Activated CD8-positive, alpha-beta memory T cell treated with anti-CD3 and anti-CD28 coated beads, Interleukin-2, amount 10 ng/mL, durations not matched to agents 7 days and 5 days (primary cell): ENCODE data around the gene ZBTB46. TPM values are rescaled to one million over a fixed set of nuclear protein-coding genes. Genes with fewer than 3 reads are reported as not detected.

Source experiments
- ATAC-seq: fragments of 150-1000 bp; cut with Tn5 transposase; one replicate; pipeline ENCODE4 v1.10.0; 2021; ENCODE audit warnings: moderate library complexity
- CTCF ChIA-PET: fragments of 350-600 bp; sonication (Branson Sonifier 250); formaldehyde crosslinking; loops from one replicate; lab custom pipeline; 2021; ENCODE audit warnings: antibody characterized with exemption; lab: Charles Lee
- DNase-seq: peaks from one replicate; pipeline ENCODE4 v3.0.0-alpha.2; 2020
- H3K27ac Mint-ChIP-seq: one replicate; pipeline ENCODE4 v1.8.0; 2021; ENCODE audit warnings: mild to moderate bottlenecking, mixed read lengths
- H3K27me3 Mint-ChIP-seq: one replicate; pipeline ENCODE4 v1.8.0; 2021; ENCODE audit warnings: mixed read lengths
- H3K36me3 Mint-ChIP-seq: one replicate; pipeline ENCODE4 v1.8.0; 2021; ENCODE audit warnings: mild to moderate bottlenecking, mixed read lengths
- H3K4me1 Mint-ChIP-seq: one replicate; pipeline ENCODE4 v1.8.0; 2021; ENCODE audit warnings: mixed read lengths
- H3K4me3 Mint-ChIP-seq: one replicate; pipeline ENCODE4 v1.8.0; 2021; ENCODE audit warnings: mild to moderate bottlenecking, moderate library complexity, mixed read lengths
- H3K9me3 Mint-ChIP-seq: one replicate; pipeline ENCODE4 v1.8.0; 2022; ENCODE audit warnings: low read depth, mixed read lengths
- total RNA-seq, 2 experiments: library from RNA; stranded (reverse); gene quantifications; one replicate each; pipeline ENCODE4 v1.2.3, GENCODE V29; 2021

Gene ZBTB46
- total RNA-seq, 2 experiments from 2014 or later, result 0.15 to 0.84 TPM

DNA sequence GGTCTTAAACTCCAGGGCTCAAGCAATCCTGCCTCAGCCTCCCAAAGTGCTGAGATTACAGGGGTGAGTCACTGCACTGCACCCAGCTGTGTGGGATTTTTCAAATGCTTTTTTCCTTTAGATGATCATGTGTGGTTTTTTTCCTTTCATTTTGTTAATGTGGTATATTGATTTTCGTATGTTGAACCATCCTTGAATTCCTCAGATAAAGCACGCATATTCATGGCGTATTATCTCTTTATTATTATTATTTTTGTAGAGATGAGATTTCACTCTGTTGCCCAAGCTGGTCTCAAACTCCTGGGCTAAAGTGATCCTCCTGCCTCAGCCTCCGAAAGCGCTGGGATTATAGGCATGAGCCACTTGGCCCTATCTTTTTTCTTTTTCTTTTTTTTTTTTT lies 116.2 kb downstream of the ZBTB46 start:
- Mint-ChIP-seq H3K27me3 (no peaks in the 10 kb centered on the region), H3K27ac (no peak overlapping the region), H3K4me1 (peaks cover 42% of the 10 kb centered on the region), H3K36me3 (peaks cover 80% of the 10 kb centered on the region), H3K9me3 (peaks cover 14% of the 10 kb centered on the region), H3K4me3 (no peak overlapping the region)
- no peak for ATAC-seq
- CTCF ChIA-PET, result no interaction called here
- no peak for DNase-seq

GRCh38 chr20:63712191-63712590 lies 118.9 kb downstream of the ZBTB46 start:
- ATAC-seq, result no peak
- CTCF ChIA-PET, result interaction anchor here (1.8 kb wide), 1 partner anchor 10 kb away, joined by 4 read pairs; no protein-coding TSS in a partner anchor
- H3K9me3 Mint-ChIP-seq, result peaks cover 5% of the 10 kb centered on the region
- H3K27me3 Mint-ChIP-seq, result no peaks in the 10 kb centered on the region
- no peak overlapping the region for H3K4me3 Mint-ChIP-seq
- peaks cover 67% of the 10 kb centered on the region for H3K36me3 Mint-ChIP-seq
- H3K27ac Mint-ChIP-seq, result no peak overlapping the region
- no peak for DNase-seq
- H3K4me1 Mint-ChIP-seq, result peaks cover 46% of the 10 kb centered on the region

GRCh38 chr20:63711085-63711645 lies 119.9 kb downstream of the ZBTB46 start:
- no peak overlapping the region for H3K27ac Mint-ChIP-seq
- H3K4me3 Mint-ChIP-seq, result no peak overlapping the region
- H3K4me1 Mint-ChIP-seq, result peaks cover 50% of the 10 kb centered on the region
- H3K27me3 Mint-ChIP-seq, result no peaks in the 10 kb centered on the region
- ATAC-seq (no peak), DNase-seq (no peak)
- CTCF ChIA-PET, result interaction anchor here (1.8 kb wide), 1 partner anchor 11 kb away, joined by 4 read pairs; no protein-coding TSS in a partner anchor
- peaks cover 5% of the 10 kb centered on the region for H3K9me3 Mint-ChIP-seq
- peaks cover 64% of the 10 kb centered on the region for H3K36me3 Mint-ChIP-seq

- H3K9me3 Mint-ChIP-seq, result peaks cover under 1% of the 10 kb centered on the region
- CTCF ChIA-PET, result interaction anchor here (0.8 to 3.9 kb wide), 4 partner anchors 28 to 348 kb away, joined by 3 to 31 read pairs (median 16); partner anchors contain the start of genes LIME1, SLC2A4RG and TPD52L2
- no peak overlapping the region for H3K27ac Mint-ChIP-seq
- ATAC-seq (no peak), DNase-seq (peak; percentile 40)
- H3K36me3 Mint-ChIP-seq, result peaks cover 58% of the 10 kb centered on the region
- no peaks in the 10 kb centered on the region for H3K27me3 Mint-ChIP-seq
- H3K4me1 Mint-ChIP-seq, result peaks cover 54% of the 10 kb centered on the region
- H3K4me3 Mint-ChIP-seq, result peak overlapping the region; percentile 83
These were observed 121.9 kb downstream of the ZBTB46 start for GRCh38 chr20:63709149-63709527.

- DNase-seq (peak; percentile 43), ATAC-seq (peak; percentile 14)
- Mint-ChIP-seq H3K27ac (peak overlapping the region; percentile 77), H3K27me3 (no peaks in the 10 kb centered on the region), H3K9me3 (no peaks in the 10 kb centered on the region), H3K4me3 (peak overlapping the region; percentile 83), H3K36me3 (peaks cover 54% of the 10 kb centered on the region), H3K4me1 (peaks cover 54% of the 10 kb centered on the region)
- CTCF ChIA-PET, result interaction anchor here (0.8 to 3.9 kb wide), 17 partner anchors 11 to 349 kb away, joined by 3 to 31 read pairs (median 7); partner anchors contain the start of genes GMEB2, LIME1, PRPF6 and SAMD10
These were observed 122.5 kb downstream of the ZBTB46 start for GRCh38 chr20:63708301-63709148.

DNA sequence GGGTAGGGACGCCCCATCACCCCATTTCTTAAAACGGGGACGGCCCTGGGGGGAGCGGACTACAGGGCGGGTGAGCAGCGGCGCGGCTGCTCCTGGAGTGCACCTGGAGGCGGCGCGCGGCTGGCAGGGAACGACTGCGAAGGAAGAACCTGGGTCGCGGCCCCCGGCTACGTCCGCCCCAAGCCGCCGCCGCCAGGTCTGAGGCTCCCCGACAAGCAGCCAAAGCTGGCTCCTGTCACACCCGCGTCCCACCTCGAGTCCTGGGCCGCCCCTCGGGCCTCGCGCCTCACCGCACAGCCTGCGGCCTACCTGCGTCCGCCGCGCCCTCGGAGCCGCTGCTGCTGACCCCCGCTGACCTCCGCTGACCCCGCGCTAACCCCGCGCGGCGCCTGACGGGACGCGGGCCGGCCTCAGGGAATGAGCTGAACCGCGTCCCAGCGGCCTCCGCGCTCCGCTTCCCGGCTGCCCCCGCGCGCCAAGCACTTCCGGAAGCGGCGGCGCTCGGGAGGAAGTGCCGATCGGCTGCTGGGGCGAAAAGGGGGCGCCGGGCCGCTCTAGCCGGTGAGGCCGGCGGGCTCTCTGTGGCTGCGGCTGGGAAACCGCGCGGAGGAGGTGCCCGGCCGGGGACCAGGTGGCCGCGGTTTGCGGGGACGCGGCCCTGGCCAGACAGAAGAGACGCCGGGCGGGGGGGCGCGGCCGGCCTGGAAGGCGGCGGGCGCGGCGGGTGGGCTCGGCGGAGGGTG lies 123.3 kb downstream of the ZBTB46 start, which contains the start of the genes ARFRP1 and ZGPAT:
Gene ARFRP1, minus strand, starts transcription at position 419 of the 743 bp plus-strand sequence. CDS start 885 bp downstream, outside the sequence.
Gene ZGPAT, plus strand, starts transcription at position 482 of the 743 bp plus-strand sequence. CDS start 542 bp downstream, outside the sequence.
- DNase-seq (peak; percentile 91), ATAC-seq (peak; percentile 82)
- Mint-ChIP-seq H3K27ac (peak within 1 kb of the TSS; percentile 77), H3K4me1 (peaks cover 56% of the 10 kb centered on the region), H3K9me3 (no peaks in the 10 kb centered on the region), H3K27me3 (no peaks in the 10 kb centered on the region), H3K4me3 (peak within 1 kb of the TSS; percentile 83), H3K36me3 (peaks cover 51% of the 10 kb centered on the region)
- CTCF ChIA-PET, result interaction anchor here (0.7 to 3.9 kb wide), 19 partner anchors 10 to 272 kb away, joined by 3 to 31 read pairs (median 6); partner anchors contain the start of genes GMEB2, LIME1, PRPF6 and PTK6

- Mint-ChIP-seq H3K4me3 (peak overlapping the region; percentile 83), H3K4me1 (peaks cover 53% of the 10 kb centered on the region), H3K36me3 (peaks cover 44% of the 10 kb centered on the region), H3K27ac (peak overlapping the region; percentile 71), H3K27me3 (no peaks in the 10 kb centered on the region), H3K9me3 (no peaks in the 10 kb centered on the region)
- peak; percentile 61 for ATAC-seq
- CTCF ChIA-PET, result interaction anchor here (0.7 to 3.9 kb wide), 17 partner anchors 9 to 273 kb away, joined by 3 to 31 read pairs (median 7); partner anchors contain the start of genes LIME1, PRPF6, PTK6 and SAMD10
- peak; percentile 80 for DNase-seq
These were observed 124.1 kb downstream of the ZBTB46 start for GRCh38 chr20:63706852-63707557.

- DNase-seq (no peak), ATAC-seq (no peak)
- Mint-ChIP-seq H3K36me3 (peaks cover 36% of the 10 kb centered on the region), H3K4me1 (peaks cover 50% of the 10 kb centered on the region), H3K27ac (peak overlapping the region; percentile 71), H3K27me3 (no peaks in the 10 kb centered on the region), H3K9me3 (no peaks in the 10 kb centered on the region), H3K4me3 (peak overlapping the region; percentile 83)
- CTCF ChIA-PET, result interaction anchor here (0.7 to 3.9 kb wide), 12 partner anchors 13 to 268 kb away, joined by 3 to 31 read pairs (median 7); partner anchors contain the start of genes LIME1, PTK6 and TPD52L2
These were observed 124.9 kb downstream of the ZBTB46 start for GRCh38 chr20:63706027-63706695.

- H3K27ac Mint-ChIP-seq, result peak overlapping the region; percentile 32
- ATAC-seq, result no peak
- H3K36me3 Mint-ChIP-seq, result peaks cover 29% of the 10 kb centered on the region
- peaks cover 47% of the 10 kb centered on the region for H3K4me1 Mint-ChIP-seq
- no peaks in the 10 kb centered on the region for H3K9me3 Mint-ChIP-seq
- no peak overlapping the region for H3K4me3 Mint-ChIP-seq
- DNase-seq, result no peak
- CTCF ChIA-PET, result interaction anchor here (0.9 to 3.9 kb wide), 6 partner anchors 31 to 269 kb away, joined by 3 to 31 read pairs (median 24); partner anchors contain the start of genes LIME1 and TPD52L2
- no peaks in the 10 kb centered on the region for H3K27me3 Mint-ChIP-seq
These were observed 125.6 kb downstream of the ZBTB46 start for GRCh38 chr20:63705232-63706026.

DNA sequence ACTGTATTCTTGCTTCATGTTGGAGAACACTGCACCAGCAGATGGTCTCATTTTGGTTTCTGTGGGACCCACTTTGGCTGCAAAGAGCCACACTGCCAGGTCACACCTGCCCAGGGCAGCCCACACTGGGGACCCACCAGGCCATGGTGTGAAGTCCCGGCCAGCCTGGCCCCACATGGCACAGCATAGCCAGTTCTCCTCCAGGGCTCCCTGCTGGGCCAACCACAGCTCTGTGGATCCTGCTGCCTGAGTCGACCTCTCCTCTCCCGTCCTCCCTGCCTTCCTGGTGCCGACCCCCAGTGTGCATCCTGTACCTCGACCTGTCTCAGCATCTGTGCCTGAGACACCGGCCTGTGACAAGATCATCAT lies 126.3 kb downstream of the ZBTB46 start:
- ATAC-seq (no peak), DNase-seq (no peak)
- Mint-ChIP-seq H3K4me1 (peaks cover 42% of the 10 kb centered on the region), H3K27me3 (no peaks in the 10 kb centered on the region), H3K27ac (no peak overlapping the region), H3K9me3 (no peaks in the 10 kb centered on the region), H3K36me3 (peaks cover 27% of the 10 kb centered on the region), H3K4me3 (no peak overlapping the region)
- CTCF ChIA-PET, result interaction anchor here (0.9 kb wide), 1 partner anchor 11 kb away, joined by 3 read pairs; no protein-coding TSS in a partner anchor
